Measurements from ENCODE around the gene KLK6.

Gene KLK6

DNA sequence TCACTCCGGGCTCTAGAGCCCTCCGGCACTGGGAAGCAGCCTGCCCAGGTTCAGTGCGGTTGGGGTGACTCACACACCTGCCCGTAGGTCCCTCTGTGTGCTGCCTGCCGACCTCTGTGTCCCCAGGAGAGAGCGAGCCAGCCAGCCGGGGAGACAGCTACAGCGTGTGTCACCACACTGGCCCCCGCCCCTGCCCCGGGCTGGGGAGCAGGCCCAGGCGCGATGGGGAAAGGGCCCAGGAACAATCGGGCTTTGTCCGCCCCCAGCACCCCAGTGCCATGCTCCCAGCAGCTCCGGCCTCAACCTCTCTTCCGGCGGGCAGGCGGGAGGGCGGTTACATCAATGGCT is at the start of gene KLK6:
TSS of gene KLK6 (minus strand) at position 179 of the 348 bp plus-strand sequence. CDS start 1,487 bp downstream, outside the sequence.
- DNase-seq = no peak

GRCh38 chr19:51018745-51019543 is 49.6 kb upstream of the KLK6 start:
- DNase-seq = no peak

DNA sequence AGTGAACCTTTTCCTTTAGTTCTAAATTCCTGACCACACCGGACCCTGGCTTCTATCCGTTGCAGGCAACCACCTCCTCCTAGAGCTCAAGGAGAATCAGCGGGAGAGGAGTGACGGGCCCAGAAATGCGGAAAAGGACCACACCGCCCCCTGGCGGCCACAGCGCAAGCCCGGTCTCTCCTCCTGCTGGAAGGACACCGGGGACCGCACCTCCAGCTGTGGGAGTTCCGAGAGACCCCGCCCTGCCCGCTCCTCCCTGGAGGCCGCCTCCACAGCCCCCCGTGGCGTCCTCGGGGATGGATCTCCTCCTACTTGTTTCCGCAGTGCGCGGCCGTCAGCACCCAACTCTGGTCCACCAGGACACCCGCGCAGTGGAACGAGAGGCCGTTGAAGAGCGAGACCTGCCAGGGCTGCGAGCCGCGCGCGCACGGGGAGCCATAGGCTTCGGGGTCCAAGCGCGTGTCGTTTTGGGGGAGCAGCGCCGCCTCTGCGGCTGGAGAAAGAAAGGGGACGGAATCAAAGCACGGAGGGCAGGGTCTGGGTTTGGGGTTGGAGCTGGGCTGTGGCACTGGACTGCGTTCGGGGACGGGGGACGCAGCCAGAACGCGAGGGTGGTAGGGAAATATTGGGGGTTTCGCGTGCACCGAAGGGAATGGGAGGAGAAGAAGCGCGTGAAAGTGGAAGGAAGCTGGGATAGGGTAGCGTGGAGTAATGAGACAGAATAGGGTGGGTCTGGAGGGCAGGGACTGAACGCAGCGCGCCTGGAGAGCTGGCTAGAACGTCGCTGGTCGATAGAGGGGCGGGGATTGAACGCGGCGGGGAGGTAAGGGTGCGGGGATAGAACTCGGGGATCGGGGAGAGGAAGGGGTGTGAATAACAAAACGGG is 47.6 kb upstream of the KLK6 start:
- peak; percentile 33 for DNase-seq

- DNase-seq = no peak
Measured at GRCh38 chr19:51015691-51016267, 46.4 kb upstream of the KLK6 start.

GRCh38 chr19:51014242-51014641 is 44.9 kb upstream of the KLK6 start:
- DNase-seq = no peak

DNA sequence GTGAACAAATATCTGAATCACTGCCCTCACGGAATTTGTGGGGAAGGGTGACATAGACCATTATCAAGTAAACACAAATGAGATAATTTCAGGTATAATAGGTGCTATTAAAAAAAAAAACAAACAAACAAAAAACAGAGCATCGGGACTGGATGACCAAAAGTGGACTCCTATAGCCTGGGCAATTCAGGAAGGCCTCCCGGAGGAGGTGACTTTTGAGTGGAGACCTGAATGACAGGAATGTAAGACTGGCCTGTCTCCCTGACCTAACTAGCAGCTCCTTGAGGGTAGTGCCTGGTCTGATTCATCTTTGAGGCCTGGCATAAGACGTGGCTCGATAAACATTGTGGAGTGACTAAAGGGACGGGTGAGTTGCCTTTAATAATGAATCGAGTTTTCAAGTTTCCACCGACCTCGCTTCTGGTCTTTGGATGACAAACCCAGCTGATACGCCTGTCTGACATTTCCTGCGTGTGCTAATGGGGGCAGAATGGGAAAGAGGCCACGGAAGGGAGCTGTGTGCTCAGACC is 43.3 kb upstream of the KLK6 start:
- DNase-seq = no peak

GRCh38 chr19:51010066-51010795 is 40.8 kb upstream of the KLK6 start:
- DNase-seq = no peak

GRCh38 chr19:51009061-51009891 is 39.9 kb upstream of the KLK6 start:
- DNase-seq = no peak

DNA sequence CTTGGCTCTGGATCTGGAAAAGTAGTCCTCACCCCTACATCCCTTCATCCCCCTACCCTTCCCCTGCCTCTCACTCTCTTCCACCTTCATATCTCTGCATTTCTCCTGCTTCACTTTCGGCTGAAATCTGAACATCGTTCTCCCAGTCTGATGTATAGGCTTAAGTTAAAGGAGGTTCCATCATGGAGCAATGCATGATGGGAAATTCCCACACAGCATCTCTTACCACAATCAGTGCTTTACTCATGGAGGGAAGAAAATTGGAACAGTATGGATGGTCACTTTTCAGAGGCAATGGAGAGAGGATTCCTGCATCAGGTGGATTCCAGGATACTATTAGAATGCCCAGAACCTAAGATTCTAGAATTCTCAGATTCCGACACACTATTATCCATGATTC is 38.1 kb upstream of the KLK6 start:
- DNase-seq = no peak

DNA sequence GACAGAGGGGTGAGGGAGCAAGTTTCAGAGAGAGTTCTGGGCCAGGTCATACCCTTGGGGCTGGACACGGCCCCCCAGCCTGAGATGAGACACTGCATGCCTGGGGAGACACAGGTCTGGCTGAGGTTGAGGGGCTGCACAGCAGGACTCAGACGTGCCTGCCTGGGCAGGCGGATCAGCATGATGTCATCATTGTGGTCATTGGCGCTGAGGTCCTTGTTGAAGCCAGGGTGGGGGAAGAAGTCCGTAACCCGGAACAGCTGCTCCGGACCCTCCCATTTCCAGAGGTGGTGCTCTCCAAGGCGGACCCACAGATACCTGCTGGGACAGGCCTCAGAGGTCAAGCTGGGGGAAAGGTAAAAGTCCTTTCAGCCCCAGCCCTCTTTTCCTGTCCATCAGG is 37.0 kb upstream of the KLK6 start:
- DNase-seq = no peak

- DNase-seq = no peak
Measured at GRCh38 chr19:51005248-51005647, 35.9 kb upstream of the KLK6 start.

GRCh38 chr19:51003316-51003715 is 33.9 kb upstream of the KLK6 start:
- no peak for DNase-seq

DNA sequence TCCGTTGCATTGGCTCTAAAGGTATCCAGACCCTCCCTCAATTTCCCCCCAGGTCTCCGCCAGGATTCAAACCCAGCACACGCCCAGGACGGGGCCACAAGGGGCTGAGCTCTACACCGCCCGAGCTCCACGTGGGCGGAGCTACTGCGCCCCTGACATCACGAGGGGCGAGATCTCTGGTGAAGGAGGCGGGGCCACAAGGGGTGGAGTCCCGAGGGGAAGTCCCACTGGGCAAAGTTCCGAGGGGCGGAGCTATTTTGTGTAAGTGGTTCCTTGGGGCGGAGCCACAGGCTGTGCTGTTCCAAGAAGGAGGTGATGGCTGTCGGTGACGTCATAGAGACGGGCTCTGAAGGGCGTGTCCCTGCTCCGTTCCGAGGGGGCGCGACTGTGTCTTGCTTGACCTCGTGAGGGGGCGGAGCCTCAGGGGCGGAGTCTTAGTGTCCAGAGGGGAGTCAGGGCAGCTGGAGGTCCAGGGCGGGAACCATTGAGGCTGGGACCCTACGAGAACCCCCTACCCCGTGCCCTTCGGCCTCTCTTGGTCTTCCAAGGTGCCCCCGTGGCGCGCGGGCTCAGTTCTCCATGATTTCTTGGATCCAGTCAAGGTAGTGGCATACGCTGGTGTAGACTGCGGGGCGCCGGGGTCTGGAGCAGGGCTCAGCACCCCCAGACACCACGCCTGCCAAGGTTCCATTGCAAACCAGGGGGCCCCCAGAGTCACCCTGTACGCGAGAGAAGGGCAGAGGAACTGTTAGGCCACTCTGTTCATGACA is 33.3 kb upstream of the KLK6 start:
- peak; percentile 2 for DNase-seq

GRCh38 chr19:51002089-51002532 is 32.7 kb upstream of the KLK6 start:
- DNase-seq = no peak

DNA sequence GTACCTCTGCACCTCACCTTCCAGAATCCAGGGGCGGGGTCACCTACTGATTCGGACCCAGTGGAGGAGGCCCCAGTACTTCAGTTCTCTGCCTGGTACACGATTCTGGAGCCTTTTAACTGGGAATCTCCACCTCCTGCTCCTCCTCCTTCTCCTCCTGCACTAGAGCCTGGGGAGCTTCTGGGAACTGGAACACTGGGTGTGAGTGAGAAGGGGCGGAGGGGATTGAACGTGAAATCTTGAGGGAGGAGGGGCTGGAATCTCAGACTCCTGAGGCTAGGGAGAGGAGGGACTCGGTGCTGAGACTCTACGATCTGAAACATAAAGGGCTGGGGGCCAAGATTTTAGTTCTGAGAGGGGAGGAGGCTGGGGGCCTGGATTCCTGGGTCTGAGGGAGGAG is 32.1 kb upstream of the KLK6 start, which contains the start of gene KLK8:
TSS of gene KLK8 (minus strand) at position 90 of the 400 bp plus-strand sequence. CDS start 437 bp downstream, outside the sequence.
- no peak for DNase-seq

DNA sequence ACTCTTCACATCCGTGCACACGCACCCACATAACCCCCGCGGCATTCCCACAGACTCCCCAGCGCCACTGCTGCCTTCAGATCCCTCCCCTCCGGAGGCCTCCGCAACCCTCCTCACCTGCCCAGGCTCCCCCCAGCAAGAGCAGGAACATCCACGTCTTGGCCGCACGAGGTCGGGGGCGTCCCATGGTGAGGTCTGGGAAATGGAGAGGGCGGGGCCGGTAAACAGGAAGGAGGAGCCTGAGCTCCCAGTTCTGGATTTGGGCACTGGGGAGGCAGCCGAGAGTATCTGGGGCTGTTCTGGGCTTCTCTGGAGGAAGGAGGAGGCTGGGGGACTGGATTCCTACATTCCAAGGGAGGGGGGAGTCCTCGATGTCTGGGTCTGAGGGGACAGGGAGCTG is 31.6 kb upstream of the KLK6 start:
- DNase-seq = no peak

GRCh38 chr19:51000426-51000825 is 31.0 kb upstream of the KLK6 start:
- DNase-seq = no peak

- no peak for DNase-seq
Measured at GRCh38 chr19:50998686-50999085, 29.3 kb upstream of the KLK6 start.

- no peak for DNase-seq
Measured at GRCh38 chr19:50998061-50998460, 28.7 kb upstream of the KLK6 start.

- DNase-seq = no peak
Measured at GRCh38 chr19:50994129-50994528, 24.7 kb upstream of the KLK6 start.

GRCh38 chr19:50992666-50993035 is 23.3 kb upstream of the KLK6 start:
- DNase-seq = no peak

Data from fibroblast of skin of right biceps (primary cell).